ENCODE measurements around the gene SNAP25. TPM values are rescaled to one million over a fixed set of nuclear protein-coding genes. Genes with fewer than 3 reads are reported as not detected.

SNAP25 gene
- total RNA-seq, 1 experiment from 2014 or later = 3.9 TPM

GRCh38 chr20:10225439-10226060 lies 6.9 kb downstream of the SNAP25 start:
- H3K27ac ChIP-seq = no peak overlapping the region
- H3K4me3 ChIP-seq = no peak overlapping the region
- no peaks in the 10 kb centered on the region for H3K36me3 ChIP-seq
- no peaks in the 10 kb centered on the region for H3K27me3 ChIP-seq (replicated peaks)
- H3K4me1 ChIP-seq (replicated peaks) = peaks cover 4% of the 10 kb centered on the region; the same call in 1 of the 2 replicates
- no peaks in the 10 kb centered on the region for H3K9me3 ChIP-seq (replicated peaks)
- DNase-seq (ENCODE audit: low read depth in 1 of 2, low spot score in 2 of 2) = peak in 1 of 2 experiments; percentile 27

- Histone ChIP-seq H3K27me3 (replicated peaks) (no peaks in the 10 kb centered on the region), H3K27ac (no peak overlapping the region), H3K9me3 (replicated peaks) (no peaks in the 10 kb centered on the region), H3K36me3 (no peaks in the 10 kb centered on the region), H3K4me1 (replicated peaks) (peaks cover 4% of the 10 kb centered on the region; the same call in 1 of the 2 replicates), H3K4me3 (no peak overlapping the region)
- DNase-seq (ENCODE audit: low read depth in 1 of 2, low spot score in 2 of 2) = no peak
Measured at GRCh38 chr20:10228330-10228729, 9.7 kb downstream of the SNAP25 start.

- Histone ChIP-seq H3K36me3 (no peaks in the 10 kb centered on the region), H3K4me1 (replicated peaks) (no peaks in the 10 kb centered on the region), H3K9me3 (replicated peaks) (no peaks in the 10 kb centered on the region), H3K27me3 (replicated peaks) (no peaks in the 10 kb centered on the region), H3K4me3 (no peak overlapping the region), H3K27ac (no peak overlapping the region)
- no peak for DNase-seq (ENCODE audit: low read depth in 1 of 2, low spot score in 2 of 2)
Measured at GRCh38 chr20:10231290-10231689, 12.7 kb downstream of the SNAP25 start.

GRCh38 chr20:10236540-10237533 lies 18.2 kb downstream of the SNAP25 start:
- Histone ChIP-seq H3K36me3 (no peaks in the 10 kb centered on the region), H3K27me3 (replicated peaks) (no peaks in the 10 kb centered on the region), H3K4me1 (replicated peaks) (no peaks in the 10 kb centered on the region), H3K27ac (no peak overlapping the region), H3K4me3 (no peak overlapping the region), H3K9me3 (replicated peaks) (no peaks in the 10 kb centered on the region; the same call in 1 of the 2 replicates)
- DNase-seq (ENCODE audit: low read depth in 1 of 2, low spot score in 2 of 2) = no peak

GRCh38 chr20:10239954-10240353 lies 21.3 kb downstream of the SNAP25 start:
- no peak for DNase-seq (ENCODE audit: low read depth in 1 of 2, low spot score in 2 of 2)
- H3K27me3 ChIP-seq (replicated peaks) = no peaks in the 10 kb centered on the region
- no peaks in the 10 kb centered on the region for H3K4me1 ChIP-seq (replicated peaks)
- no peaks in the 10 kb centered on the region; the same call in 1 of the 2 replicates for H3K9me3 ChIP-seq (replicated peaks)
- no peaks in the 10 kb centered on the region for H3K36me3 ChIP-seq
- no peak overlapping the region for H3K27ac ChIP-seq
- H3K4me3 ChIP-seq = no peak overlapping the region

GRCh38 chr20:10240655-10241054 lies 22.0 kb downstream of the SNAP25 start:
- no peak for DNase-seq (ENCODE audit: low read depth in 1 of 2, low spot score in 2 of 2)
- no peaks in the 10 kb centered on the region for H3K36me3 ChIP-seq
- H3K27me3 ChIP-seq (replicated peaks) = no peaks in the 10 kb centered on the region
- H3K4me3 ChIP-seq = no peak overlapping the region
- H3K4me1 ChIP-seq (replicated peaks) = no peaks in the 10 kb centered on the region
- no peak overlapping the region for H3K27ac ChIP-seq
- no peaks in the 10 kb centered on the region; the same call in 1 of the 2 replicates for H3K9me3 ChIP-seq (replicated peaks)

- Histone ChIP-seq H3K4me3 (no peak overlapping the region), H3K9me3 (replicated peaks) (no peaks in the 10 kb centered on the region; the same call in 1 of the 2 replicates), H3K27me3 (replicated peaks) (no peaks in the 10 kb centered on the region), H3K36me3 (no peaks in the 10 kb centered on the region), H3K27ac (no peak overlapping the region), H3K4me1 (replicated peaks) (no peaks in the 10 kb centered on the region)
- no peak for DNase-seq (ENCODE audit: low read depth in 1 of 2, low spot score in 2 of 2)
Measured at GRCh38 chr20:10242166-10242565, 23.5 kb downstream of the SNAP25 start.

- Histone ChIP-seq H3K27ac (no peak overlapping the region), H3K36me3 (no peaks in the 10 kb centered on the region), H3K27me3 (replicated peaks) (no peaks in the 10 kb centered on the region), H3K4me1 (replicated peaks) (no peaks in the 10 kb centered on the region), H3K4me3 (no peak overlapping the region), H3K9me3 (replicated peaks) (no peaks in the 10 kb centered on the region)
- no peak for DNase-seq (ENCODE audit: low read depth in 1 of 2, low spot score in 2 of 2)
Measured at GRCh38 chr20:10247440-10247839, 28.8 kb downstream of the SNAP25 start.

GRCh38 chr20:10249048-10249770 lies 30.6 kb downstream of the SNAP25 start:
- H3K27me3 ChIP-seq (replicated peaks) = no peaks in the 10 kb centered on the region
- H3K9me3 ChIP-seq (replicated peaks) = no peaks in the 10 kb centered on the region
- H3K27ac ChIP-seq = no peak overlapping the region
- no peak for DNase-seq (ENCODE audit: low read depth in 1 of 2, low spot score in 2 of 2)
- H3K36me3 ChIP-seq = no peaks in the 10 kb centered on the region
- H3K4me1 ChIP-seq (replicated peaks) = no peaks in the 10 kb centered on the region
- no peak overlapping the region for H3K4me3 ChIP-seq

GRCh38 chr20:10249822-10250221 lies 31.2 kb downstream of the SNAP25 start:
- Histone ChIP-seq H3K4me1 (replicated peaks) (no peaks in the 10 kb centered on the region), H3K27ac (no peak overlapping the region), H3K27me3 (replicated peaks) (no peaks in the 10 kb centered on the region), H3K4me3 (no peak overlapping the region), H3K36me3 (no peaks in the 10 kb centered on the region), H3K9me3 (replicated peaks) (no peaks in the 10 kb centered on the region)
- DNase-seq (ENCODE audit: low read depth in 1 of 2, low spot score in 2 of 2) = no peak

- Histone ChIP-seq H3K27ac (no peak overlapping the region), H3K4me1 (replicated peaks) (no peaks in the 10 kb centered on the region), H3K27me3 (replicated peaks) (no peaks in the 10 kb centered on the region), H3K9me3 (replicated peaks) (no peaks in the 10 kb centered on the region), H3K36me3 (no peaks in the 10 kb centered on the region), H3K4me3 (no peak overlapping the region)
- no peak for DNase-seq (ENCODE audit: low read depth in 1 of 2, low spot score in 2 of 2)
Measured at GRCh38 chr20:10250902-10251301, 32.3 kb downstream of the SNAP25 start.

GRCh38 chr20:10253780-10254179 lies 35.1 kb downstream of the SNAP25 start:
- no peaks in the 10 kb centered on the region for H3K4me1 ChIP-seq (replicated peaks)
- DNase-seq (ENCODE audit: low read depth in 1 of 2, low spot score in 2 of 2) = no peak
- H3K36me3 ChIP-seq = no peaks in the 10 kb centered on the region
- no peak overlapping the region for H3K4me3 ChIP-seq
- no peaks in the 10 kb centered on the region for H3K27me3 ChIP-seq (replicated peaks)
- no peak overlapping the region for H3K27ac ChIP-seq
- no peaks in the 10 kb centered on the region for H3K9me3 ChIP-seq (replicated peaks)

GRCh38 chr20:10255846-10256245 lies 37.2 kb downstream of the SNAP25 start:
- Histone ChIP-seq H3K27ac (no peak overlapping the region), H3K27me3 (replicated peaks) (no peaks in the 10 kb centered on the region), H3K4me3 (no peak overlapping the region), H3K9me3 (replicated peaks) (no peaks in the 10 kb centered on the region), H3K4me1 (replicated peaks) (no peaks in the 10 kb centered on the region; the same call in 1 of the 2 replicates), H3K36me3 (no peaks in the 10 kb centered on the region)
- DNase-seq (ENCODE audit: low read depth in 1 of 2, low spot score in 2 of 2) = no peak
